Measurements from ENCODE around the gene PBX3.

Gene PBX3

GRCh38 chr9:125997196-125997823 is 250.1 kb downstream of the PBX3 start:
- no peak for DNase-seq (ENCODE audit: low read depth)

GRCh38 chr9:125998837-125999503 is 251.8 kb downstream of the PBX3 start:
- no peak for DNase-seq (ENCODE audit: low read depth)

GRCh38 chr9:125999504-125999881 is 252.3 kb downstream of the PBX3 start:
- DNase-seq (ENCODE audit: low read depth) = no peak

- no peak for DNase-seq (ENCODE audit: low read depth)
Observed at GRCh38 chr9:126000256-126000655, 253.1 kb downstream of the PBX3 start.

- no peak for DNase-seq (ENCODE audit: low read depth)
Observed at GRCh38 chr9:126000731-126001580, 253.8 kb downstream of the PBX3 start.

GRCh38 chr9:126001581-126002225 is 254.5 kb downstream of the PBX3 start:
- no peak for DNase-seq (ENCODE audit: low read depth)

- no peak for DNase-seq (ENCODE audit: low read depth)
Observed at GRCh38 chr9:126002476-126003350, 255.5 kb downstream of the PBX3 start.

GRCh38 chr9:126009047-126009446 is 261.9 kb downstream of the PBX3 start:
- DNase-seq (ENCODE audit: low read depth) = no peak

- no peak for DNase-seq (ENCODE audit: low read depth)
Observed at GRCh38 chr9:126014726-126015125, 267.6 kb downstream of the PBX3 start.

- no peak for DNase-seq (ENCODE audit: low read depth)
Observed at GRCh38 chr9:126015424-126015823, 268.3 kb downstream of the PBX3 start.

- DNase-seq (ENCODE audit: low read depth) = no peak
Observed at GRCh38 chr9:126016579-126017290, 269.6 kb downstream of the PBX3 start.

All from stimulated activated CD8-positive, alpha-beta memory T cell treated with anti-CD3 and anti-CD28 coated beads, Interleukin-4, amount 100 ng/mL, for 24 hours (primary cell).